SK-N-SH (cell line): Measurements from ENCODE around the gene CLSTN2.

Source experiments
- CTCF ChIP-seq: fragments of 200-600 bp; sonication (generic); IDR thresholded peaks from 2 replicates; pipeline ENCODE4 v1.6.1; 2017; ENCODE audit warnings: antibody characterized with exemption, mild to moderate bottlenecking, moderate library complexity
- EZH2phosphoT487 ChIP-seq: fragments of 200-600 bp; sonication (generic); IDR thresholded peaks from 2 replicates; pipeline ENCODE4 v1.6.1; 2017; ENCODE audit warnings: low read depth, mixed run types, mild to moderate bottlenecking, antibody characterized with exemption, moderate library complexity, borderline replicate concordance
- FOSL2 ChIP-seq: IDR thresholded peaks from 2 replicates; pipeline ENCODE4 v1.4.0; 2012; ENCODE audit warnings: low read depth, mild to moderate bottlenecking, moderate library complexity, borderline replicate concordance
- GABPA ChIP-seq: IDR thresholded peaks from 2 replicates; pipeline ENCODE4 v1.4.0; 2012; ENCODE audit warnings: low read depth, mild to moderate bottlenecking
- NFIC ChIP-seq: IDR thresholded peaks from 2 replicates; pipeline ENCODE4 v1.4.0; 2012; ENCODE audit warnings: borderline replicate concordance
- NRF1 ChIP-seq: IDR thresholded peaks from 2 replicates; pipeline ENCODE4 v1.6.1; 2012; ENCODE audit warnings: low read depth, mild to moderate bottlenecking, low read length
- PBX3 ChIP-seq: IDR thresholded peaks from 2 replicates; pipeline ENCODE4; 2012
- RAD21 ChIP-seq: IDR thresholded peaks from 2 replicates; pipeline ENCODE4 v1.6.1; 2012; ENCODE audit warnings: mild to moderate bottlenecking, low read length
- REST ChIP-seq: IDR thresholded peaks from 2 replicates; pipeline ENCODE4 v1.6.1; 2012; ENCODE audit warnings: mild to moderate bottlenecking, low read depth, low read length, moderate library complexity
- SMC3 ChIP-seq: IDR thresholded peaks from 2 replicates; pipeline ENCODE4 v1.6.1; 2012; ENCODE audit warnings: low read depth, low read length, improper control_type of control experiment
- TEAD4 ChIP-seq: IDR thresholded peaks from 2 replicates; pipeline ENCODE4 v1.4.0; 2012; ENCODE audit warnings: mild to moderate bottlenecking, borderline replicate concordance; ENCODE audit not compliant: insufficient read depth

GRCh38 chr3:140360332-140360731 is 425.3 kb downstream of the CLSTN2 start:
- no peak for TF ChIP-seq CTCF
- no peak for TF ChIP-seq GABPA
- no peak for TF ChIP-seq NFIC
- TF ChIP-seq RAD21, result no peak
- no peak for TF ChIP-seq EZH2phosphoT487
- TF ChIP-seq REST, result no peak
- no peak for TF ChIP-seq FOSL2
- TF ChIP-seq PBX3, result no peak
- TF ChIP-seq NRF1, result no peak
- no peak for TF ChIP-seq TEAD4
- no peak for TF ChIP-seq SMC3
